Stimulated activated CD8-positive, alpha-beta memory T cell treated with anti-CD3 and anti-CD28 coated beads, Interleukin-15, amount 100 ng/mL, for 24 hours (primary cell): ENCODE results near the gene LSAMP.

Experiments used
- DNase-seq: peaks from one replicate; pipeline ENCODE4 v3.0.0-alpha.2; 2020; ENCODE audit warnings: low read depth

Gene LSAMP

DNA sequence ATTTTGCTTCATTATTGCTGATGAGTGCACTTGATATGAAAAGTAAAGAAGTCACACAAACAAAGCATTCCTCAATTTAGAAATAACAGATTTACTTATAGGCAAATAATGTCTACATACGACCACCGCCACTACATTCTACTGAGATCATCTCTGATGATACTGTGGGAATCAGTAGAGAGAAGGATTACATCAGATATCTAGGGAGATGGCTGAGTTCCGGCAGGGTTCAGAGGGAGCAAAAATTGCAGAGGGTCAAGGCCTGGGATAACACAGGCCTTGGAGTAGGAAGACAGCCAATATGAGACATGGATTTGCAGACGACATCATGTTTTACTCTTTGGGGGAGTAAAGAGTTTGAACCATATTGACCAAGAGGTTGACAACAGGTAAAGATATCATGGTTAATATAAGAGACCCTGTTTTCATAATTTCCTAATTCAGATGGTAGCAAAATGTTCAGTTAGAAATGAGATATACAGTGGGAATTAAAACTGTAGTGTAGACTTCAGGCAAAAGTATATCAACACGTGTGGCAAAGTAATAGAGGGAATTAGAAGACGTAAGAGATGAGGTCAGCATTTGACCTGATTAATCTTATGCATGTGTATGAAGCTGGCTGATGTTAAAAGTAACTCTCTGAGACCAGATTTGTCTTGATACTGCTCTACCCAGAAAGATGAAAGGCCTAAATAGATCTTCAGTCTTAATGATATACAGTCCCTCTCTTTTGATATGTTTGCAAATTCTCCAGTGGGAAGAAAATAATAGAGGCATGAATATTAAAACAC is 15.6 kb downstream of the LSAMP start:
- no peak for DNase-seq

DNA sequence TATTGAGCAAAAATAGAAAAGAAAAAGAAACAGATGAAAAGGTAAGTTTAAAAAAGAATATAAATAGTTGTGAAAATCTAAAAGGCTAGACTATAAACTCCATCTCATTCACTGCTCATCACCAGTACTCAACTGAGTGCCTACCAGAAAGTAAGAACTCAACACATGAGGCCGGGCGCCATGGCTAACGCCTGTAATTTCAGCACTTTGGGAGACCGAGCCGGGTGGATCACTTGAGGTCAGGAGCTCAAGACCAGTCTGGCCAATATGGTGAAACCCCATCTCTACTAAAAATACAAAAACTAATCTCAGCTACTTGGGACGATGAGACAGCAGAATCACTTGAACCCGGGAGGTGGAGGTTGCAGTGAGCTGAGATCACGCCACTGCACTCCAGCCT is 19.3 kb downstream of the LSAMP start:
- DNase-seq: no peak

DNA sequence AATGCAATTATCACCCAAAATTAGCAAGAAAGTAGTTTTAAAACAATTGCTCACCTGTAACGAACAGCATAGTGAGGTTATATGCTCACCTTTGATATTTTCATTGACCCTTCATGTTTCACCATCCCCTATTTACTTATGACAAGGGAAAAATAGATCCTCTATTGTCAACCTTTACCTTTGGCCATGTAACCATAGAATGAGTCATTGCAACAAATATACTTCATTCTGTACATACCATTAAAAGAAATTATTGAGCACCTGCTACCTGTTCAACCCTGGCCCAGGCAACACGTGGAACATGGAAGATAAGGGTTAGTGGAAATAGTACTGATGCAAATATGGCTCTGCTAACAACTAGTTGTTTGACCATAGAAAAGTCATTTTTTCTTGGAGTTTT is 20.2 kb downstream of the LSAMP start:
- no peak for DNase-seq

DNA sequence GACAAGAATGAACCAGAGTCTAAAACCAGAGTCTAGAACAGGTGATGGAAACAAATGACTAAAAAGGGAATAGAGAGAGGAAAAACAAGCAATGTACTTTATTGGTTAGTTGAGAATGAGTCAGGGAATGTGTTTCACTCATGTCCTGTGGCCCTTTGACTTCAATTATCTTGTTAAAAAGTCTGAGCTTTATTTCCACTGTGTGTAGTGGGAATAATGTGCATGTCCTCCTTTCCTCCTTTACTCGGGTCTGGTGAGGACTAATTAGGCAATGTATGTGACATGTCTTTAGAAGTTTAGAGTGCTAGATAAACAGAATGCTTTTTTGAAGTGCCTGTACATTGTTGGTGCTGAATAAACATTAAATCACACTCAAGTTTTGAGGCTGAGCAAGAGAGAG is 21.3 kb downstream of the LSAMP start:
- no peak for DNase-seq

DNA sequence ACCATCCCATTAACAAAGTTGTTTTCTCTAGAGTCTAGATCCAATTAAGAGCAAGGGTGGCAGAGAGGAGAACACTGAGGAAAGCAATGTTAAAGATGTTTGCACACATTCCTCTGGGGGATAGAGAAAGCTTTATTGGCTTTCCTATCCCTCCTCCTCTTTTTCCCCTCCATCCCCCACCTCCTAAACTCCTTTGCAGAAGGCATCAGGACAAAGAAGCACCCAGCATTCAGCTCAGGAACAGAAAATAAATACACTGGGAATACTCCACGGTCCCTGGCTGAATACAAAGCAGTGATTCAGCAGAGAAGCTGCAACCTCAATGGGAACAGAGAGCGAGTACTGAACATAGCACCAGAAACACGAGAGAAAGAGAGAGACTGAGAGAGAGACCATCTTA is 21.9 kb downstream of the LSAMP start:
- no peak for DNase-seq

GRCh38 chr3:116417151-116417550 is 28.1 kb downstream of the LSAMP start:
- DNase-seq: no peak

DNA sequence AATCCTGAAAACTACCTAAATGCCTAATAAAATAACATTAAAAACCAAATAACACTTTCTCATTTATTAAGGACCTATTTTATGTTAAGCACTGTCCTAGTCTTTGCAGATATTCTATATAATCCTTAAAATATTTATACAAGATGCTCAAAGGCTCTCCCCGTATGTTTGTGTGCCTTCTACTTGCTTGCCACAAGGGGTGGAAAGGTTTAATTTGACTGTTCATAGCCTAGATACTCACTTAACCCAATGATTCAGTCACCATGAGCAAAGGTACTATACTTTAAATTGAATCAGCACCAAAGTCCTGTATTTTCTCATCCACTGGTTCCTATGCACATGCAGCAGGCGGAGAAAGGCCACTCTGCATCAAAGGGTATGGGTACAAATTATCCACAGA is 32.0 kb downstream of the LSAMP start:
- no peak for DNase-seq

- no peak for DNase-seq
Measured at GRCh38 chr3:116408473-116408872, 36.8 kb downstream of the LSAMP start.

DNA sequence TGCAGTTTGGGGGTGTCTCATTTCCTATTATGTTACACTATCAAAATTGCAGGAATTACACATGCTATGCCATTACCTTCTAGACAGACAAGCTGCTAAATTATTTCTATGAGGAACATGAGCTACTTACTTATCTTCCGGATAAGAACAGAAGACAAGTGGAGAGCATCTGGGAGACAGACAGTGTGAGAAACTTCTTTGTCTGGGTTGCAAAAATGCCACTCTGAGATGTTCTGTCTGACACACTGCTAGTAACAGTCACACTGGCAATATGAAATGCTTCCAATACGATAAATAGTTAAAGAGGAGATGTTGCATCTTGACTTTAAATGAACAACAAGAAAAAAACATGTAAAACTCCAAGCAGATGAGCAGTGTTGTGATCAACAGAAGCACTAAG is 40.1 kb downstream of the LSAMP start:
- DNase-seq: no peak

- DNase-seq: no peak
Measured at GRCh38 chr3:116399701-116400226, 45.5 kb downstream of the LSAMP start.

DNA sequence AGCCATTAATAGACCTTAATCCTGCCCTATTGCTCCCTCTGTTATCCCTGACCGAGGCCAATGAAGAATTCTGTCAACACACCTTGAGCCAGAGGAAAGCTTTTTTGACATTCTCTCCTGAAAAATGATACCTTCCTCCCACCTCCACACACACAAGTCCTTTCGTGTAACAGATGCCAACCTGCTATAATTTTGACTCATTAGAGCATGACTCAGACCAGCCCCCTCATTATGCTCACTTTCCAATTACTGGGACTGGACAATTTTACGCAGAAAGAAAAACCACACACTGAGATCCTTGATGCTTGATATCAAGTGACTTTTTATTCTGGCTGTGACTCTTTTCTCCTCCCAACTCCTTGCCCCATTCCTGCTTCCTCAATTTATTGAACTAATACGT is 50.9 kb downstream of the LSAMP start:
- DNase-seq: no peak

GRCh38 chr3:116393199-116393598 is 52.1 kb downstream of the LSAMP start:
- no peak for DNase-seq

- DNase-seq: no peak
Measured at GRCh38 chr3:116392291-116392690, 53.0 kb downstream of the LSAMP start.

DNA sequence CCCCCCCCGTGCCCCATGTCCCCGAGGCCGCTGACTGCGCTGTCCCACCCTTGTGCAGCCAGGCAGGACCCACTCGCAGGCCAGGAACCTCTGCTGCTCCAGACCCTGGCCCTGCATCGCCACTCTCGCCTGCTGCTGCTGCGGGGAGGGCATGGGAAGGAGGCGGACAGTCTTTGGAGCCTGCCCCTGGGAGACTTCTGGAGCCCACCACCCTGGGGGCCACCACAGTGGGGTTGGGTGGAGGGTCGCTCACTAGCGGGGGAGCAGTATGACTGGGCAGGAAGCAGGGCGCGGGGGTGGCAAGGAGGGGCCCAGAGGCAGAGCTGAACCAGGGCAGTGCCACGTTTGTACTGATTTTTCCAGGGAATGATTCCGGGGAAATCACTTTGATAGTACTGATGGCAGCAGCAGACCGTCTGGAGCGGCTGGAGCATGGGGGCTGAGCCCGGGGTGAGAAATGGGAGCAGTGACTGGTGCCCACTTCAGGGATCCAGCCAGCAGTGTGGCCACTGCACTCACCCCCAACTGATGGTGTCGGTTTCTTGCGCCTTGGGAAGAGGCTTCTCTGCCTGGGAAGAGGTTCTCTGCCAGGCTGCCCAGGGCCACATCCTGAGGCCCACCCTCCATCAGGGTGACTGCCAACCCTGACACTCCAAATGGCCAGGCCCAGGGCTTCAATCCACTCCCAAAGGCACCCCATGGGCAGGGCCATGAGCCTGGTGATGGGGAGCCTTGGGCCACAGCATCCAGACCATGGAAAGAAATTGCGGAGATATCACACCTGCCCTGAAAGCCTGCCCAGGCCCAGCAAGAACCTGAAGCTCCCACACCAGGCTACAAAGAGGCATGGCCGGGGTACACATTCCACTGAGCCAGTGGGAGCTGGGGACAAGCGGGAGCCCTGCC is 53.7 kb downstream of the LSAMP start:
- DNase-seq: no peak

DNA sequence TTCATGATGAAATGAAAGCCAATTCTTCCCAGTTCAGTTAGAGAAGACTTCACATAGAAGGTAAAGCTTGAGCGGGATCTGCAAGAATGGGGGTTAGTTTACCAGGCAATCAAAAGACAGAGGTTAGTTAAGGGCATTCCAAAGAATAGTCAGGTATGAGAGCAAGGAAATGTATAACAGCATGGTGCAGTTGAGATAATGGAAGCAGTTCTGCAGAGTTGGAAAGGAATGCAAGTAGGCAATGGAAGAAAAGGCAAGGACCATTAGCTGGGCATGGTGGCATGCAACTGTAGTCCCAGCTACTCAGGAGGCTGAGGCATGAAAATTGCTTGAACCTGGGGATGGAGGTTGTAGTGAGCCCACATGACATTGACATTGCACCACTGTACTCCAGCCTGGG is 55.0 kb downstream of the LSAMP start:
- DNase-seq: no peak

- no peak for DNase-seq
Measured at GRCh38 chr3:116388867-116389385, 56.4 kb downstream of the LSAMP start.

DNA sequence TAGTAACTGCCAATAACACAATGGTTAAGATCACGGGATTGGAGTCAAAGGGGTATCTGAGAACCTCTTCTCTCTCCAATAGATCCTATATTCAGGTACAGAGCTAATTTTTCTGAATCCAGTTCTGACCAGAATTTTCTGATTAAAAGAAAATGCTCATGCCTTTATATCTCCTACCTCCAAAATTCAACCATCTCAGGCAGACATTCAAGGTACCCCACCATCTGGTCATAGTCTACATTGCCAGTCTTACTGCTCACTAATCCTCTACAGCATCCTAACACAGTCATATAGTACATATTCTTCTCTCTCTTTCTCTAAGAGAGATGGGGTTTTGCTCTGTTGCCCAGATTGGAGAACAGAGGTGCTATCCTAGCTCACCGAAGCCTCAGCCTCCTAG is 59.1 kb downstream of the LSAMP start:
- DNase-seq: no peak

DNA sequence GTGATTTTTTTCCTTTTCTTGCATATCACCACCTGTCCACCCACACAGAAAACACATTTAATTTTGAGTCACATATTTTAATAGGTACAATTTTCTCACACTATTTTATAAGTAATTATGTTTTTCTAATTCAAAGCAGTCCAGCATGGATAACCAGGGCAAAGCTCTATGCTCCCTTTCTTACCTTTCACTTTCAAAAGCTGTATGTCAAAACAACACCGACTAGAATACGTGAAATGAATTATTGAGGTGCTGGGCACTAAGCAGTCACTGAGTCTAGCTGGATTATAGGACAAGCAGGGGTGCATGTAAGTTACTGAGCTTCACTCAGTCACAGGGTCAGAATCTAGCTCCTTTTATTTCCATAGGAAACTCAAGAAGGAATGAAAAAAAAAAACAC is 60.6 kb downstream of the LSAMP start:
- no peak for DNase-seq

DNA sequence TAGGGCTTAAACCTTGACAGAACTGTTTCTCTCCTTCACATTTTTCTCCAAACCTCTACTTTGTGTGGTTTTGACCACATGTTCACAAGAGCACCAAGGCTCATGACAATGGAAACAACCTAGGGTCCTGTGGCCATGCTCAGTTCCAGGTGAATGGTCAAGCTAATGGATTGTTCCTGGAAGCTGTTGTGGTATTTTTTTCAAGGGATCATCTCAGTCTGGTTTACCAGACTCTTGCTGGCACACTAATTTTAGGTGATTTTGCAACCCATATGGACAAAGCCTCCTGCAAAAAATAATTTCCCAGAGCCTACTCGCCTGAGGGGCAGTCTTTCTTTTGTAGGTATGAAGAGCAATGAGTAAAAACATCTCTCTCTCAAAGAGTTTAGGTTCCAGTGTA is 67.2 kb downstream of the LSAMP start:
- no peak for DNase-seq

DNA sequence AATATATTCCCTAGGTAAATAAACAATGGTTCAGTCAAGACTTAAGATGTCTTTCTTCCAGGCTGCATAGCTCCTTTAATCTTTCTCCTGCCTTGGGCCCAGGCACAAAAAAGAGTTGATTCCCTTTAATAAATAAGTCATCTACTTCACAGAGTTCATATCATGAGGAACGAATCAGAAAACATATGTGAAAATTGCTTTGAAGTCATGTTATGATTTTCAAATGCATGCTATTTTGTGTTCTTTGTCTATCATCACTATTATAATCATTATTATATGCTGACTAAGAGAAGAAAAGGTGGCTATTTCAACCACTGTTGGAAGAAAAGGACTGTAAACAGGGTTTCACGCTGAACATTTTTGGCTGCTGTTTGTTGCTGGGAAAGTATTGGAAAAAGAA is 70.4 kb downstream of the LSAMP start:
- DNase-seq: no peak

GRCh38 chr3:116367761-116368395 is 77.4 kb downstream of the LSAMP start:
- DNase-seq: no peak

- DNase-seq: no peak
Measured at GRCh38 chr3:116356056-116356455, 89.2 kb downstream of the LSAMP start.
